GM18507 (cell line): ENCODE results near the gene MTFP1.
"Not testable (repeated sequence)": the region's sequence is repeated elsewhere in the genome, so short reads cannot be mapped to it uniquely, and the experiment has no call there.

Experiments used
- DNase-seq: peaks from one replicate; pipeline ENCODE4 v3.0.0; 2011; ENCODE audit warnings: low read depth; ENCODE audit not compliant: insufficient read length; ENCODE audit errors: extremely low spot score
- FAIRE-seq: peaks from 2 replicates; lab custom pipeline; 2011; peaks lifted over from hg19 to GRCh38; lab: Jason Lieb, UNC

MTFP1 gene

GRCh38 chr22:30444632-30445437 is 19.3 kb downstream of the MTFP1 start:
- DNase-seq (peak; percentile 67), FAIRE-seq (peak; percentile 71)

GRCh38 chr22:30445438-30446145 is 20.0 kb downstream of the MTFP1 start:
- no peak for DNase-seq

DNA sequence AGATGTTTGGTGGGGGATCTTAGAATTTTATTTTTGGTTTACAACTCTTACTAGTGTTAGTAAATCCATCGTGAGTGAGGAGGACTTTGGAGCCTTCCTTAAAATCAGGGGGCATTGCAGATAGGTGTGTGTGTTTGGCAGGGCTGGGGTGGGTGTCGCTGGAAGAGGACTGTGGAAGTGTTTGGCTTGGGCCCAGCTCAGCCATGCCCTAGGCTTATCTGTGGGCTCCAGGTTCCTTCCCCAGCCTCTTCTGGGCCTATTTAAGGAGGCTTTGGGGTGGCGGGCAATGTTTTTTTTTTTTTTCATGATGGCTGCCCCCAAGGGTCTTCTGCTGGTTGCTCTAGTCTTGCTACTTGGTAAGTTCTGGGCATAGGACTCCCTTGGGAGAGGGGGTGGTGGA is 22.1 kb downstream of the MTFP1 start:
- FAIRE-seq (no peak), DNase-seq (no peak)

More at GRCh38 chr22:30445438-30446145, 20.0 kb downstream of the MTFP1 start:
- FAIRE-seq = no peak

DNA sequence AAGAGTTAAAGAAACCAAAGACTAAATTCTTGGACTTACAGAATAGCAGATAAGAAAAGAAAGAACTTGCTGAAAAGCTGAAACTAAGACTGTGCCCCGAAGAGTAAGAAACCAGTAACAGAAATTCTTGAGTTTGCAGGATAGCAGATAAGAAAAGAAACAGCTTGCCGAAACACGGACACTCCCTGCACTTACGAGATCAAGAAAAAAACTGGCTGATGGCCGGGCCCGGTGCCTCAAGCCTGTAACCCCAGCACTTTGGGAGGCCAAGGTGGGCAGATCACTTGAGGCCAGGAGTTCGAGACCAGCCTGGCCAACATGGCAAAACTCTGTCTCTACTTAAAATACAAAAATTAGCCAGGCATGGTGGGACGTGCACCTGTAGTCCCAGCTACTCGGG is 25.9 kb downstream of the MTFP1 start:
- DNase-seq, FAIRE-seq: not testable (repeated sequence)

- DNase-seq (no peak), FAIRE-seq (no peak)
Observed at GRCh38 chr22:30452861-30453260, 27.3 kb downstream of the MTFP1 start.

DNA sequence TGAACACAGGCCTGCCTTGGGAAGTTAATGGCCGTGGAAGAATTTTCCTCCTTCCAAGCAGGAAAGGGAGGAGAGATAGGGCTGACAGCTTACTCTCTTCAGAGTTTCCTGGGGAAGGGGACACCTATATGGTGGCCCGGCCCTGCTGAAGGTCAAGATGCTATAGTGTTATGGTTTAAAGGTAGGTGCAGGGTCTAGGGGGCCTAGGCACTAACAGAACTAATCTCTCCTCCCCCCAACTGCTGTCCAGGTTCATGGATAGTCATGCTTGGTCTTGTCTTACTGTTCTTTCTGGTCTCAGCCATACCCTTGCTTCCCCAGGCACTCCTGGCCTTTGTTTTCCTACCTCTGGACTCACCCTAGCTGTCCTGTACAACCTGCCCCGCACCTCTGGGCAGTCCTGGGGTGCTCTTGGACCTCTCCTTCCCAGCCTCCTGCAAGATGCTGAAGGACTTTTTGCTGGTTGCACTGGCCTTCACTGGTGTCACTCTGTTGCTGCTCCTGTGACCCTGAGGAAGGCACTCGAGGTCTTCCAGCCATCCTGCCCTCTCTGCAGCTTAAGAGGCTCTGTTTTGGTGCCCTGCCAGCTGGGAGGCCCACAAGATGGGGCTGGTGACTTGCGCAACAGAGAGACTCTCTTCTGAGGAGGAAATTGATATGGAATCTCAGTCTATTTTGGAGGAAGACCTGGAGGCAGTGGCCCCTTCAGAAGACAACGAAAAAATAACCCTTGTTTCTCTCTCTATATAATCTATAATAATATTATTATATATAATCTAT is 28.4 kb downstream of the MTFP1 start:
- no peak for DNase-seq

GRCh38 chr22:30455075-30455840 is 29.7 kb downstream of the MTFP1 start:
- DNase-seq = no peak
- no peak for FAIRE-seq

More for the DNA sequence above, 28.4 kb downstream of the MTFP1 start:
- FAIRE-seq = no peak

DNA sequence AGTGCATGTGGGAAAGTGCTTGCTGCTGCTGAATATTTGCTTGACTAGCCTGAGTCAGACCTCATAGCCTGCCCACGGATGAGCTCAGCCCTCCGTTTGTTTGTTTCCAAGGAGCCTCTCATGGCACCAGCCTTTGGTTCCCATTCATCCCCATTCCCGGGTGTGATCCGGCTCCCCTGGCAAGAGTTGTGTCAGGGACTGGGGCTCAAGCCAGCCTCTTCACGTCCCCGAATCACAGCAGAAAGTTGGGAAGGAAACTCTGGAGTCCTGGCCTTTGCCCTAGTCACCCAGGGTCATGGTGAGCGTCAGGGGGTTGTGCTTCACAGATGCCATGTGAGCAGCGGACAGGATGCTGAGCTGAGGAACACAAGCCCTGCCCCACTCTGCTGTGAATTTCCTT is 32.4 kb downstream of the MTFP1 start:
- no peak for DNase-seq
- no peak for FAIRE-seq

DNA sequence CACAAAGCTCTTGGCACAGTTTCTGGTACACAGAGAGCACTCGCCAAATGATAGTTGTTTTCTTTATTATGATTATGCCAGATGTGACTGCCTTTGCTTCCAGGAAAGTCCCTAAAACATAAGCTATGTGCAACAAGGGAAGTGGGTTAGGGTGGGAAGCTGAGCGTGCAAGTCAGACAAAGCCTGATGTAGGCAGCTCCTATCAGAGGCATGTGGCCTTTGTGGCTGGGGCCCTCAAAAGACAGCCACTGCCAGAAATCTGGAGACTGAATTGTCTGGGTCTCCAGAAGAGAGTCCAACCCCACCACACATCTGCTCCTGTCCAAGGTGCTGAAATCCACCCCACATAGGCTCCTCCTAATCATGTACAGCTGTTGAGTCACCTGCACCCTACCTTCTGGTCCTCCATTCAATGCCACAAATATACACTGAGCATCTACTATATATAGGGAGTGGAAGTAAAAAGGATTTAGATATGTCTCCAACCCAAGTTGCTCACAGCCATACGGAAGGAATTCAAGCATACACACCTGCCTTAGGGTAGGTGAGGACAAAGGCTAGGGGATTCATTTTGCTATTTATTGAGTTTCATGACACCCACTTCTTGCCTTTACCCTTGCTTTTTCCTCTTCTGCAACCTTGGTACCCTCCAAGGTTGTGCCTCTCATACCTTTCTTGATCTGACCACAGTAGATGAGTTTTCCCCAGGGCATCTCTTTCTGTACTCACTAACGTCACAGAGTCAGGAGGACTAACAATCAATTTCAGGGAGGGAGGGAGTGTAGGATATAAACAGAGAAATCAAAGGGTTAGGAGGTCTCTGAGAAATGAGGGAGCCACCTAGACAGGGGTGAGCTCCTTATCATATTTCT is 33.8 kb downstream of the MTFP1 start:
- DNase-seq = no peak
- no peak for FAIRE-seq

GRCh38 chr22:30460147-30460546 is 34.6 kb downstream of the MTFP1 start:
- DNase-seq (no peak), FAIRE-seq (no peak)

- FAIRE-seq, DNase-seq: not testable (repeated sequence)
Observed at GRCh38 chr22:30460555-30460954, 35.0 kb downstream of the MTFP1 start.

DNA sequence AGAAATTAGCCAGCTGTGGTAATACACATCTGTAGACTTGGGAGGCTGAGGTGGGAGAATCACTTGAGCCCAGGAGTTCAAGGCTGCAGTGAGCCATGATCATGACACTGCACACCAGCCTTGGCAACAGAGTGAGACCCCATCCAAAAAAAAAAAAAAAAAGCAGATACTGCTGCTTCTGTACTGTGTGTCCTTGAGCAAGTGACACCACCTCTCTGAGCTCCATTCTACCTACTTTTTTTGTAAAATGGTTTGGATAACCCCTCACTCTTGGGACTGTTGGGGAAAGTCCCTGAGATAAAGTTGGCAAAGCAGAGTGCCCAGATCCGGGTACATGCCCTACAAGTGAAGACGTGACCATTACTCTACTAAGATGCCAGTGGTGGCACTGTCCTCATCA is 43.6 kb downstream of the MTFP1 start:
- no peak for DNase-seq
- no peak for FAIRE-seq

GRCh38 chr22:30470655-30471054 is 45.1 kb downstream of the MTFP1 start:
- DNase-seq = no peak
- no peak for FAIRE-seq

DNA sequence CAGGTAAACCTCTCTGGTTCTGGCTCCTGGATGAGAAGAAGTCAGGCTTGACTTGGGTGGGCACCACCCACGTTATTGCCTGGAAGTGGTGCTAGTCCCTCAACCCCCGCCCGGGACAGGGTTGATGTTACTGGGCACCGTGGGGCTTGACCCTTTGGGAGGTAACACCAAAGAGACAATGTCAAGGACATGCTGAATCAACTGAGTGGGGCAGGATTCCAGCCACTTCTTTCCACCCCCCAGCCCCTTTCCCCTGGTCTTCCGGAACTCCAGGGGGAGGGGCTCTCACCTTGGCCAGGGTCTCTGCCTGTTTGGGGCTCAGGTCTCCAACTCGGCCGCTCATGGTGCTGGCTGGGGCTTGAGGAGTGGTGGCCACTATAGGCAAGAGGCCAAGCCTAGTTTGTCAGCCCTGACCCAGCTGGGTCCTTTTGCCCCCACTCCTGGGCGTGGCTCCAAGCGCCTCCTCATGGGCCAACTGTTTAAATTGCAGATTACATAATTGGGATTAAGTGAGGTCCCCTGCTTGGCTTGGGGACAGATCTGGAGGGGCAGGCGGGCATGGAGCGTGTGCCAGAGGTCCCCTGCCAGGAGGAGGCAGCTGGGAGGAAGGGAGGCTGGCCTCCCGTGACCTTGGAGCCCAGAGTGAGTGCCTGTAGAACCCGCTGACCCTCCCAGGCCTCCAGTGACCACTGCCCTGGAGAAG is 46.2 kb downstream of the MTFP1 start, which contains the start of gene SEC14L3:
Gene SEC14L3 (minus strand): TSS at position 402 of the 703 bp plus-strand sequence. CDS start 59 bp downstream, at position 343.
- no peak for FAIRE-seq
- DNase-seq = no peak

DNA sequence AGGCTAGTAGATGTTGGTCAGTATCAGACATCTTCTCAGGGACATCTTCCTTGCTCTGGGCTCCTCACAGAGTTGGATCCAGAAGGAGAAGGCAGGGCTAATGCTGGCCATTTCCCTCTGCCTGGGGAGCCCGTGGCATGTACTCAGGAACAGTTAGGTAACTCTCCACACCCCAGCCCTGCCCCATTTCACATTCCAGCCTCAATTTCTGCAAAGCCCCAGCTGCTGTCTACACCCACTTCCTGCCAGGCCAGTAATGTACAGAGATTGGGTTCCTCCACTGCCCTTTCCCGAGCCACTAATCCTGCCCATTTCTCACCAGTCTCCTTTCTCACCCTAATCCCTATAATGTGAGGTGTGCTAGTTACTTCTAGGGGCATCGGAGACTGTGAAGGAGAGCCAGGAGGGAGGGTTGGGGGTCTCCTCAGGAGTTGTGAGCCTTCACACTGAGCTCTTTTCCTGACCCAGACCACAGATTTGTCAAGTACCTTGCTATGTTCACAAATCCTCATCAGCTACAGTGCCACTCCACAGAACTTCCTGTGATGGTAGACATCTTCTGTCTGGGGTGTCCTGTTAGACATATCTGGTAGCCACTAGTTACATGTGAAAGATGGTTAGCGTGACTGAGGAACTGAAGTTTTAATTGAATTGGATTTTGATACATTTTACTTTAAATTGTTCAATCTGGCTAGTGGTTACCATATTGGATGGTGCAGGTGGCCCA is 47.6 kb downstream of the MTFP1 start:
- FAIRE-seq = no peak
- no peak for DNase-seq

GRCh38 chr22:30474121-30474520 is 48.6 kb downstream of the MTFP1 start:
- no peak for FAIRE-seq
- no peak for DNase-seq
